ENCODE measurements around the gene EFNA1. TPM values are rescaled to one million over a fixed set of nuclear protein-coding genes. Genes with fewer than 3 reads are reported as not detected.

EFNA1 gene
- total and polyA plus RNA-seq, 2 donors, result 31.1 to 44.6 TPM

Small RNA genes lying within 50 kb of the gene (small RNA-seq; reads per million reads assigned to genes)
- gene HMGN2P18 (not detected), gene RF00019 (not detected)

Other genes starting within 250 kb of the EFNA1 start
- 6.8 TPM for gene PMVK, start 191.2 kb upstream of the EFNA1 start, total RNA-seq
- 47.1 TPM for gene PMVK, start 191.2 kb upstream of the EFNA1 start, polyA plus RNA-seq
- gene PBXIP1, start 171.8 kb upstream of the EFNA1 start, total RNA-seq, result 74.0 TPM
- gene PBXIP1, start 171.8 kb upstream of the EFNA1 start, polyA plus RNA-seq, result 206 TPM
- 10.8 TPM for gene PYGO2, start 166.1 kb upstream of the EFNA1 start, total RNA-seq
- gene PYGO2, start 166.1 kb upstream of the EFNA1 start, polyA plus RNA-seq, result 29.2 TPM
- 61.2 TPM for gene SHC1, start 157.1 kb upstream of the EFNA1 start, total RNA-seq
- 110 TPM for gene SHC1, start 157.1 kb upstream of the EFNA1 start, polyA plus RNA-seq
- 38.4 TPM for gene CKS1B, start 153.2 kb upstream of the EFNA1 start, total RNA-seq
- 54.9 TPM for gene CKS1B, start 153.2 kb upstream of the EFNA1 start, polyA plus RNA-seq
- 10.5 TPM for gene FLAD1, start 144.5 kb upstream of the EFNA1 start, total RNA-seq
- gene FLAD1, start 144.5 kb upstream of the EFNA1 start, polyA plus RNA-seq, result 27.9 TPM
- gene LENEP, start 134.3 kb upstream of the EFNA1 start, total RNA-seq, result not detected
- not detected for gene LENEP, start 134.3 kb upstream of the EFNA1 start, polyA plus RNA-seq
- gene ZBTB7B, start 125.1 kb upstream of the EFNA1 start, total RNA-seq, result 14.7 TPM
- 52.0 TPM for gene ZBTB7B, start 125.1 kb upstream of the EFNA1 start, polyA plus RNA-seq
- 0.53 TPM for gene DCST2, start 94.1 kb upstream of the EFNA1 start, total RNA-seq
- 1.2 TPM for gene DCST2, start 94.1 kb upstream of the EFNA1 start, polyA plus RNA-seq
- not detected for gene DCST1, start 94.1 kb upstream of the EFNA1 start, total RNA-seq
- gene DCST1, start 94.1 kb upstream of the EFNA1 start, polyA plus RNA-seq, result not detected
- 38.3 TPM for gene ADAM15, start 76.6 kb upstream of the EFNA1 start, total RNA-seq
- gene ADAM15, start 76.6 kb upstream of the EFNA1 start, polyA plus RNA-seq, result 118 TPM
- 7.5 TPM for gene EFNA4, start 64.1 kb upstream of the EFNA1 start, total RNA-seq
- 8.1 TPM for gene EFNA4, start 64.1 kb upstream of the EFNA1 start, polyA plus RNA-seq
- gene EFNA3, start 49.0 kb upstream of the EFNA1 start, total RNA-seq, result 1.2 TPM
- 2.3 TPM for gene EFNA3, start 49.0 kb upstream of the EFNA1 start, polyA plus RNA-seq
- 19.5 TPM for gene SLC50A1, start 8.0 kb downstream of the EFNA1 start, total RNA-seq
- 31.7 TPM for gene SLC50A1, start 8.0 kb downstream of the EFNA1 start, polyA plus RNA-seq
- gene DPM3, start 12.7 kb downstream of the EFNA1 start, total RNA-seq, result 15.8 TPM
- gene DPM3, start 12.7 kb downstream of the EFNA1 start, polyA plus RNA-seq, result 205 TPM
- 53.0 TPM for gene KRTCAP2, start 45.4 kb downstream of the EFNA1 start, total RNA-seq
- 266 TPM for gene KRTCAP2, start 45.4 kb downstream of the EFNA1 start, polyA plus RNA-seq
- 0.85 TPM for gene TRIM46, start 46.0 kb downstream of the EFNA1 start, total RNA-seq
- 1.1 TPM for gene TRIM46, start 46.0 kb downstream of the EFNA1 start, polyA plus RNA-seq
- 57.2 TPM for gene THBS3, start 80.0 kb downstream of the EFNA1 start, total RNA-seq
- 24.5 TPM for gene THBS3, start 80.0 kb downstream of the EFNA1 start, polyA plus RNA-seq
- gene MTX1, start 80.8 kb downstream of the EFNA1 start, total RNA-seq, result 13.6 TPM
- gene MTX1, start 80.8 kb downstream of the EFNA1 start, polyA plus RNA-seq, result 40.2 TPM
- gene ENTREP3, start 127.6 kb downstream of the EFNA1 start, total RNA-seq, result 2.6 TPM
- 37.8 TPM for gene ENTREP3, start 127.6 kb downstream of the EFNA1 start, polyA plus RNA-seq
- 13.1 TPM for gene SCAMP3, start 134.5 kb downstream of the EFNA1 start, total RNA-seq
- gene SCAMP3, start 134.5 kb downstream of the EFNA1 start, polyA plus RNA-seq, result 74.9 TPM
- gene CLK2, start 145.6 kb downstream of the EFNA1 start, total RNA-seq, result 29.7 TPM
- gene CLK2, start 145.6 kb downstream of the EFNA1 start, polyA plus RNA-seq, result 42.3 TPM
- 3.0 TPM for gene HCN3, start 149.6 kb downstream of the EFNA1 start, total RNA-seq
- 3.2 TPM for gene HCN3, start 149.6 kb downstream of the EFNA1 start, polyA plus RNA-seq
- gene PKLR, start 173.6 kb downstream of the EFNA1 start, total RNA-seq, result not detected
- not detected for gene PKLR, start 173.6 kb downstream of the EFNA1 start, polyA plus RNA-seq
- gene FDPS, start 181.0 kb downstream of the EFNA1 start, total RNA-seq, result 73.1 TPM
- 92.6 TPM for gene FDPS, start 181.0 kb downstream of the EFNA1 start, polyA plus RNA-seq
- 13.8 TPM for gene RUSC1, start 193.0 kb downstream of the EFNA1 start, total RNA-seq
- 36.3 TPM for gene RUSC1, start 193.0 kb downstream of the EFNA1 start, polyA plus RNA-seq

Measured in urinary bladder (tissue), 2 donors.